ENCODE measurements around the gene MCAT. TPM values are rescaled to one million over a fixed set of nuclear protein-coding genes. Genes with fewer than 3 reads are reported as not detected.

Gene MCAT
- total RNA-seq, 1 donor from 2014 or later = 4.6 TPM

DNA sequence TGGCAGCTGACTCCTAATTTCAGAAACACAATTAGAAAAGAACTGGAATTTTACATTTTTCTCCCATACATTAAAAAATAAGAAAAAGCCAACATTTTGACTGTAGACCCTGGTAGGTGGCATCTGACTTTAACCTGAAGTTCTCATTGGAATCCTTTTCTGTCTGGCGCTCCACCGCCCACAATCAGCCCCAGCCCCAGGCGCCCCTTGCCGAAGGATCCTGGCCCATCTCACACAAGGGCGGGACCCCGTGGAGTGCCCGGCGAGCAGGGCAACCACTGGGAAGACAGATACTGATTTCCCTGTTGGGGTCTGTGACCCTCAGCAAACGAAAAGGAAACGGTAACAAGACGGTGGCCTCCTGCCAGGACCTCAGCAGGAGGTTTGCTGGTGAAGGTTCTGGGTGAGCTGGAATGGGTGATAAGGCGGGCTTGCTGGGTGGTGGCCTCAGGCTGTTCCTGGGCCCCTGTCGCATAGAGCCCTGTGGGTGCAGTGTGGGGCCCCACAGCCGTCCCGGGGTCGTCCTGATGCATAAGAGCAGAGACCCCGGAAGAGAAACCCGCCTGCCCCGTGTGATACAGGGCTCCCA is 23.9 kb upstream of the MCAT start:
- intact Hi-C loops (cut with DNase I) = no loop called here
- H3K4me3 ChIP-seq = no peak overlapping the region
- H3K4me1 ChIP-seq = no peaks in the 10 kb centered on the region

DNA sequence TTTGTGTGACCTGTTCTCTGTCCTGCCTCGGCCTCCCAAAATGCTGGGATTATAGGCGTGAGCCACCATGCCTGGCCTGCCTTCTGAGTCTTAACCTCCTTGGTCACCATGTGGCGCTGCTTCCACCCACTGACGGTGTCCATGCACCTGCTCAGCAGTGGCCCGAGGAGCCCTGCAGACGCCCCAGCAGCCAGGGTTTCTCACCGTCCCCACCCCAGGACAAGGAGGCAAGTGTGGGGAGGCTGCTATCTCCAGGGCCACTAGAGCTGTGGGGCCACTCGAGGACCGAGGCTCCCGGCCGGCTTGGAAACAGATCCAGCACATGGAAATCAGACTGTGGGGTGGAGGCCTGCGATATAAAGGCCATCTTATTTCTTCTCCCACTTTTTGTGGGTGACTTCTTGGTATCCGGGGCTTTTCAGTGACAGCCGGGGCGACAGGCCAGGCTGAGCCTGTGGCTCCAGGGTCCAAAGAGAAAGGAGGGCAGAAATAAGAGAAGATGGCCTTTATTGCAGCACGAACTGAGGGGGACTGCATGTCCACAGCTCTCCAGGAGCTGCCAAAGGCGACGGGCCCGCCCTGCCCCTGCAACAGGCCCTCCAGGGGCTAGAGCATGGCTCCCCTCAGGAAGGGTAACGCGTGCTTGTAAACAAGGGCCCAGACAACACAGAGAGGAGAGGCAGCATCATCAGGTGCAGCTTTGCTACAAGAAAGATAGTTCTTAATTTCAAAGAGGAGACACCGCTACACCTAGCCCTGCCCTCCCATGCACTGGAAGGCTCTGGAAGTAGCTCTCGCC is 23.1 kb upstream of the MCAT start:
- intact Hi-C loops (cut with DNase I) = no loop called here
- TF ChIP-seq, protein P1, sequence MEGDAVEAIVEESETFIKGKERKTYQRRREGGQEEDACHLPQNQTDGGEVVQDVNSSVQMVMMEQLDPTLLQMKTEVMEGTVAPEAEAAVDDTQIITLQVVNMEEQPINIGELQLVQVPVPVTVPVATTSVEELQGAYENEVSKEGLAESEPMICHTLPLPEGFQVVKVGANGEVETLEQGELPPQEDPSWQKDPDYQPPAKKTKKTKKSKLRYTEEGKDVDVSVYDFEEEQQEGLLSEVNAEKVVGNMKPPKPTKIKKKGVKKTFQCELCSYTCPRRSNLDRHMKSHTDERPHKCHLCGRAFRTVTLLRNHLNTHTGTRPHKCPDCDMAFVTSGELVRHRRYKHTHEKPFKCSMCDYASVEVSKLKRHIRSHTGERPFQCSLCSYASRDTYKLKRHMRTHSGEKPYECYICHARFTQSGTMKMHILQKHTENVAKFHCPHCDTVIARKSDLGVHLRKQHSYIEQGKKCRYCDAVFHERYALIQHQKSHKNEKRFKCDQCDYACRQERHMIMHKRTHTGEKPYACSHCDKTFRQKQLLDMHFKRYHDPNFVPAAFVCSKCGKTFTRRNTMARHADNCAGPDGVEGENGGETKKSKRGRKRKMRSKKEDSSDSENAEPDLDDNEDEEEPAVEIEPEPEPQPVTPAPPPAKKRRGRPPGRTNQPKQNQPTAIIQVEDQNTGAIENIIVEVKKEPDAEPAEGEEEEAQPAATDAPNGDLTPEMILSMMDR (IDR thresholded peaks at IDR 0.05) = no peak
- H3K4me1 ChIP-seq = no peaks in the 10 kb centered on the region
- peaks cover 28 to 47% of the 10 kb centered on the region in 2 donors for H3K36me3 ChIP-seq
- no peak overlapping the region for H3K27ac ChIP-seq
- H3K9me3 ChIP-seq = no peaks in the 10 kb centered on the region
- no peak overlapping the region for H3K4me3 ChIP-seq
- no peak for DNase-seq (ENCODE audit: low spot score in 2 of 2)
- H3K27me3 ChIP-seq = no peaks in the 10 kb centered on the region

More for the DNA sequence above, 23.9 kb upstream of the MCAT start:
- TF ChIP-seq, protein P1 (IDR thresholded peaks at IDR 0.05) = no peak
- no peaks in the 10 kb centered on the region for H3K27me3 ChIP-seq
- no peak overlapping the region for H3K27ac ChIP-seq
- H3K36me3 ChIP-seq = peaks cover 34 to 52% of the 10 kb centered on the region in 2 donors
- DNase-seq (ENCODE audit: low spot score in 2 of 2) = no peak
- H3K9me3 ChIP-seq = no peaks in the 10 kb centered on the region

DNA sequence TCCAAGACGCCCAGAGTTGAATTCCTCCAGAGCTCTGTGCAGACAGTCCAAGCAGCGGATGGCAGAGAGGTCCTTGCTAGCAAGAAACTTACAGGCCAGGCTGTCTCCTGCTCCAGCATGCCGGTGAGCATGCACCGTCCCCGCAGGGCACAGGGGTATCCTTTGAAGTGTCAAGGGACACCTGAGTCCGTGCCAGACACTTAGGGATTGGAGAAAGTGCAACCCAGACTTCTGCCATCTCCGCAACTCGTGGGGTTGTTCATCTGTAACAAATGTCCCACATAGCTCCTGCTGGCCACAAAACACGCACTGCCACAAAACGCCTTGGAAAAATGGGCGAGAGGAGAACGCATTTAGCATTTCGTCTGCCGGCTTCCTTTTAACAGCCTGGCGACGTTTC is 21.4 kb upstream of the MCAT start:
- intact Hi-C loops (cut with DNase I) = no loop called here
- no peaks in the 10 kb centered on the region for H3K9me3 ChIP-seq
- no peaks in the 10 kb centered on the region for H3K4me1 ChIP-seq
- no peak overlapping the region for H3K27ac ChIP-seq
- H3K4me3 ChIP-seq = no peak overlapping the region
- H3K27me3 ChIP-seq = no peaks in the 10 kb centered on the region
- DNase-seq (ENCODE audit: low spot score in 2 of 2) = no peak
- TF ChIP-seq, protein P1 (IDR thresholded peaks at IDR 0.05) = no peak
- peaks cover 23 to 36% of the 10 kb centered on the region in 2 donors for H3K36me3 ChIP-seq

DNA sequence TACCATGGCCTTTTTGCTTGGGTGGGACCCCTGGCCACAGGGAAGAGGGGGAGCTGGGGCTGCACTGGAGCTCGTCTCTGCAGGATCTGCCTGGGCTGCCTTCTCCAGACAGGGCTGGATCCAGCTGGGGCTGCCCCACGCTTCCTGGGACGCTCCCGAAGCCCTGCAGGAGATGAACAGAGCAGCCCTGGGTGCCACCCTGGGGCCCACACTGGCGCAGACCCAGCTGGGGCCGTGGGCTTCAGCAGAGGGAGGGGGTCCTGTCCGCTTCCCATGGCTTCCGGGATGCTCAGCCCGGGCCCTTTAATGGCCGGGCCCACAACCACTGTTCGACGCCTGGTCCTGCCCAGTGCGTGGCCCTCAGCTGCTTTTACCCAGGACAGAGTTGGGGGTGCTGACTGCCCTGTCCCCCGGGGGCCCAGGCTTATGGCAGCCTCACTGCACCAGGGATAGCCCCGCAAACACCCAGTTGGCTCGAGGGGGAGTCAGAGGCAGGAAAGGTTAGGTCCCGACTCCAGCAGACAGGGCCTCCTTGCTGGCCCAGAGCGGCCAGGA is 20.1 kb upstream of the MCAT start:
- Histone ChIP-seq H3K27me3 (no peaks in the 10 kb centered on the region), H3K27ac (no peak overlapping the region), H3K36me3 (peaks cover 19 to 42% of the 10 kb centered on the region in 2 donors), H3K4me1 (no peaks in the 10 kb centered on the region), H3K4me3 (no peak overlapping the region), H3K9me3 (no peaks in the 10 kb centered on the region)
- TF ChIP-seq, protein P1 (IDR thresholded peaks at IDR 0.05) = no peak
- DNase-seq (ENCODE audit: low spot score in 2 of 2) = no peak
- intact Hi-C loops (cut with DNase I) = no loop called here

DNA sequence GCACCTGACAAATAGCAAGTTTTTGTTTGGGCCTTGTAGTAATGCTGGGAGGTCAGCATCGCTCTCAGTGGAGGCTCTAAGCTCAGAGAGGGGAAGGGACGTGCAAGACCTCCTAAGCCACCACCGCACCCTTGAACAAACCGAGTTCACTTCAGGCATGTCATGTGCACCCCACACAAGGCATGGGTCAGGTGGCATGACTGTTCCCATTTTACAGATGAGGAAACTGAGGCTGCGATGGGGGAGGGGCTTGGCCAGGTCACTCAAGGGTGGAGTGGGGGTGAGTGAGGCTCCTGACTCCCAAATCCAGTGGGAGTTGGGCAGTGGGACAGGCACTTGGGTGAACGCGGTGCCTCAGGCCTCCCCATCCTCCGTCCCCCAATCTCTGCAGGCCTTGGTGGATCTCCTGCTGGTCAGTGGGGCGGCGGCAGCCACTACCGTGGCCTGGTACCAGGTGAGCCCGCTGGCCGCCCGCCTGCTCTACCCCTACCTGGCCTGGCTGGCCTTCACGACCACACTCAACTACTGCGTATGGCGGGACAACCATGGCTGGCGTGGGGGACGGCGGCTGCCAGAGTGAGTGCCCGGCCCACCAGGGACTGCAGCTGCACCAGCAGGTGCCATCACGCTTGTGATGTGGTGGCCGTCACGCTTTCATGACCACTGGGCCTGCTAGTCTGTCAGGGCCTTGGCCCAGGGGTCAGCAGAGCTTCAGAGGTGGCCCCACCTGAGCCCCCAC is 19.4 kb upstream of the MCAT start:
- no peak overlapping the region for H3K4me3 ChIP-seq
- peaks cover 17 to 36% of the 10 kb centered on the region in 2 donors for H3K36me3 ChIP-seq
- intact Hi-C loops (cut with DNase I) = no loop called here

More for the DNA sequence above, 19.4 kb upstream of the MCAT start:
- Histone ChIP-seq H3K9me3 (no peaks in the 10 kb centered on the region), H3K4me1 (no peaks in the 10 kb centered on the region), H3K27ac (no peak overlapping the region), H3K27me3 (no peaks in the 10 kb centered on the region)
- DNase-seq (ENCODE audit: low spot score in 2 of 2) = no peak
- TF ChIP-seq, protein P1 (IDR thresholded peaks at IDR 0.05) = no peak
